Airway epithelial cell (primary cell): Measurements from ENCODE around the gene HERC6. TPM values are rescaled to one million over a fixed set of nuclear protein-coding genes. Genes with fewer than 3 reads are reported as not detected.

ENCODE experiments used
- total RNA-seq: library from RNA; depleted of rRNA; stranded (reverse); fragments of >200 nt; gene quantifications from 2 replicates; pipeline ENCODE4 v1.2.3, GENCODE V29; 2015

Gene HERC6
- total RNA-seq: 2.9 and 4.6 TPM in 2 replicates

DNA sequence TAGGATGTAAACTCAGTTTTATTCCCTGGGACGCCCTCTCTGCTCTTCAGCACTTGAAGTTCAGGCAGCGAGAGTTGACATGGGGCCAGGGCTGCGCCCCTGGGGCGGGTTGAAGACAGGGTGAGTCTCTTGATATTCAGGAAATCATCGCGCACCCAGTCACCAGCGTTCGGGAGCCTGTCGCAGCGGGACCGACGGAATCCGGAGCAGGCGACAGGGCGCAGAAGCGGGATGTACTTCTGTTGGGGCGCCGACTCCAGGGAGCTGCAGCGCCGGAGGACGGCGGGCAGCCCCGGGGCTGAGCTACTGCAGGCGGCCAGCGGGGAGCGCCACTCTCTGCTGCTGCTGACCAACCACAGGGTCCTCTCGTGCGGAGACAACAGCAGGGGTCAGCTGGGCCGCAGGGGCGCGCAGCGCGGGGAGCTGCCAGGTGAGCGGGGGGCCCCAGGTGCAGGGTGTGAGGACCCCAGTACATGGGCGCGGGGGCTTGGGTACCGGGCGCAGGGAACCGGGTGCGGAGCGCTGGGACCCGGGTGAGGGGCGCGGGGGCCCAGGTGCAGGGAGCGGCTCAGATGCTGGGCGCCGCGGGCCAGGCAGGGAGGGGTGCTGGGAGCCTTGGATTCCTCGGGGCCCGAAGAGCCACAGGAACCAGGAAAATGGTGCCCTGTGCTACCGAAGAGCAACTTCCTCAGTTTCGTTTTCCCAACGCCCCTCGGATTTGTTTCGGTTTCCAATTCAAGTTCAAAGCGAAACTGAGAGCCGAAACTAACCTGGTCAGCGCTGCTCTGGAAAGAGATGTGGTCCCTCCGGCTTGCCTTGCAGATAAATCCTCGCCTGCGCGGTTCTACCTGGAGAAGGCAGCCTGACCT lies at the start of gene HERC6:
TSS of gene HERC6 (plus strand) at position 162 of the 869 bp plus-strand sequence. CDS start at position 232, 70 bp downstream.

DNA sequence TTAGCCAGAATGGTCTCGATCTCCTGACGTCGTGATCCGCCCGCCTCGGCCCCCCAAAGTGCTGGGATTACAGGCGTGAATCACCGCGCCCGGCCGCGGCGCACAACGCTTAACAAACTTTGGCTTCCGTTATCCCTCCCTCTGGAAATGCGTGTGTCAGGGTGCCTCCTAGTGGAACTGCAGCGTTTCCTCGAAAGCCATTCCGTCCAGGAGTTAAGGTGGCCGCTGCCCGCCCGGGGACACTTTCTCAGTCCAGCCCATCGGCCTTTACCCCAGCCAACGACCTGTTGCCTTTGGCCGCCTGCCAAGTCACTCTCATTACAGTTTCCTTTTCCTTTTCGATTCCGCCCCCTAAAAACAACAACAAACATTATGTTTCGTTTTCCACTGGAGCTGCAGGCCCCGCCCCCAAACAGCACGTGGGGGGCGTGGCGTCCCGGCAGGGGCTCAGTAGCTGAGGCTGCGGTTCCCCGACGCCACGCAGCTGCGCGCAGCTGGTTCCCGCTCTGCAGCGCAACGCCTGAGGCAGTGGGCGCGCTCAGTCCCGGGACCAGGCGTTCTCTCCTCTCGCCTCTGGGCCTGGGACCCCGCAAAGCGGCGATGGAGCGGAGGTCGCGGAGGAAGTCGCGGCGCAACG lies 78.1 kb downstream of the HERC6 start, which contains the start of gene HERC5:
TSS of gene HERC5 (plus strand) at position 450 of the 637 bp plus-strand sequence. CDS start at position 601, 151 bp downstream.

Other genes with a start within 250 kb of the HERC6 start
- gene ABCG2, start 220.2 kb upstream of the HERC6 start, total RNA-seq: 0.49 and 0.60 TPM in 2 replicates
- 3.2 and 9.0 TPM in 2 replicates for gene PPM1K, start 94.3 kb upstream of the HERC6 start, total RNA-seq
- 0.28 TPM in 1 of 2 replicates, not detected in the other for gene HERC5, start 78.3 kb downstream of the HERC6 start, total RNA-seq
- 69.5 and 76.6 TPM in 2 replicates for gene PYURF, start 144.9 kb downstream of the HERC6 start, total RNA-seq
- gene HERC3, start 213.6 kb downstream of the HERC6 start, total RNA-seq: 12.9 and 17.7 TPM in 2 replicates